GM23248 (cell line): ENCODE measurements around the gene NUTF2.

Source experiments
- EZH2 ChIP-seq: fragments of 200-600 bp; sonication (generic); IDR thresholded peaks from 2 replicates; pipeline ENCODE4 v1.6.1; 2018; ENCODE audit warnings: antibody characterized with exemption, mild to moderate bottlenecking; ENCODE audit not compliant: insufficient read depth, poor library complexity, severe bottlenecking
- EZH2phosphoT487 ChIP-seq: fragments of 200-600 bp; sonication (generic); IDR thresholded peaks from 2 replicates; pipeline ENCODE4 v1.6.1; 2018; ENCODE audit warnings: antibody characterized with exemption, moderate library complexity, mild to moderate bottlenecking, low read depth; ENCODE audit not compliant: insufficient read depth

DNA sequence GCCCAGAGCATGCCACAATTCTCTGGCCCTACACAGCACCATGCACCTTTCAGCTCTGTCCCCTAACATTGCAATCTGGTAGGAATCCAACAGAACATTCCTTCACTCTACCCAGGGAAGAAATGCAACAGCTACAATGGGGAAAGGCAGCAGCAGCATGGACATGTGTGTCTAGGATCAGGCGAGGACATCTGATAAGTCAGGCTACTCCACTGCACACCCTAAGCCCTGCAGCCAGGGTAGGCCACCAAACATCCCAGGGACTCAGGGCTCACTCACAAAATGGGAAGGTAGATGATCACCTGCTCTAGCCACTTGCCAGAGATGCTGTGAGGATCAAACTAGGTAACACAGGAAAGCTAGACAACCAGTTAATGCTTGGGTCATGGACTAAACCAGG lies 45.5 kb upstream of the NUTF2 start:
- TF ChIP-seq EZH2 (no peak), EZH2phosphoT487 (no peak)
